Measurements from ENCODE around the gene MXI1.

- no peak for TF ChIP-seq CTCF (IDR thresholded peaks at IDR 0.05; ENCODE audit: insufficient read depth, low read depth, low read length)
- TF ChIP-seq EZH2 (IDR thresholded peaks at IDR 0.05; ENCODE audit: insufficient read depth, low read length), result no peak
These were observed 114.6 kb downstream of the MXI1 start for GRCh38 chr10:110321869-110322620.
